Stimulated activated CD4-positive, alpha-beta T cell treated with anti-CD3 and anti-CD28 coated beads, Interleukin-4, amount 100 ng/mL, for 48 hours (primary cell): ENCODE measurements around the gene TAS2R19.

ENCODE experiments used
- DNase-seq, 2 donors: peaks; one replicate each; pipeline ENCODE4 v3.0.0-alpha.2; 2020; ENCODE audit warnings: low read depth in 2 of 2

Gene TAS2R19

DNA sequence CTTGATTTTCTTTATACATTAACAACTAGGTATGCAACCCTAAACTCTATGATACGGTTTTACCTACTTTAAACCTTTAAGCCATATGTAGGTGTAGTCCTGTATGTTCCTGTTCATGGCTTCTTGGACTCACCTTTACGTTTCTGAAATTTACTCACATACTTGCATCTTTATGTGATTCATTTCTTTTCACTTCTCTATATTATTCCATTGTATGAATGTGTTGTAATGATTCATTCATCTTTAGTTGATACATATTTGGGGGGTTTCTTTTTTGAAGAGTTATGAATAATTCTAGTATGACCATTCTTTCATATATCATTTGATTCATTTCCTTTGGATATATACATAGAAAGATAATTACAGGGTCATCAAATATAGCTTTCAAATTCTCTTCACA lies 33.3 kb downstream of the TAS2R19 start:
- no peak for DNase-seq

DNA sequence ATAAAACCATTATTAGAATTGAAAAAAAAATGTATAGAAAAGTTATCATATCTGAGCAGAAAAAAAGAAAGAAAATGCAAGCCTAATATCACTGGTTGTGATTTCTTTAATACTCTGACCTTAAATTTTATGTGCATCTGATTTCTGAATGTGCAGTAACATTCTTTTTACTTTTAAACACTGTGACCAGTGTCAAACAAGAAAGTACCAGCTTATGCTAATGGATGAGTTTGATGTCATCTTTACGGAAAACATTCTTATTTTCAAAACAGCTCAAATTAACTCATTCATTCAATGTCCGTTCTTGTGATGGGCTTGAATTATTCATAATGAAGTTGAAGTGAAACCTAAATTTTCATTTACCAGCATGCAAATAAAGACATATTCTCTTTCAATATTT lies 35.6 kb downstream of the TAS2R19 start, which contains the start of gene TAS2R50:
Gene TAS2R50, minus strand, starts transcription at position 101 of the 400 bp plus-strand sequence. Its CDS starts 52 bp downstream, at position 49.
- DNase-seq, result no peak

DNA sequence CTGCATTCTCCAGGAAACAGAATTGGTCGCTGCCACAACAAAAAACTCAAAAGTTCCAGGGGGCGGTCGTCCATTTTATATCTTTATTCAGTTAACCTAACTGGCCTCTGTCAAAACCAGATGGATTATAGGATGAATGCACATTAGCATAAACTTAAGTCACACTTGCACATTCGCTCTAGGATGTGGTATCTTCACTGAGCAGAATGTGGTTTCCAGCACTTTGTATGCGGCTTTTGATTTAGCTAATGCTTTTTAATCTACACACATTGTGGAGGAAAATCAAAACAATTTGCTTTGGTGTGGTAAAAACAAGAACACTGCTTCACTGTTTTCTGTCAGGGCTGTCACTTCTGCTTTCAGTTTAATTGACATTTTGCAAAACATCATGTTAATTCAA lies 40.2 kb downstream of the TAS2R19 start:
- DNase-seq, result no peak

DNA sequence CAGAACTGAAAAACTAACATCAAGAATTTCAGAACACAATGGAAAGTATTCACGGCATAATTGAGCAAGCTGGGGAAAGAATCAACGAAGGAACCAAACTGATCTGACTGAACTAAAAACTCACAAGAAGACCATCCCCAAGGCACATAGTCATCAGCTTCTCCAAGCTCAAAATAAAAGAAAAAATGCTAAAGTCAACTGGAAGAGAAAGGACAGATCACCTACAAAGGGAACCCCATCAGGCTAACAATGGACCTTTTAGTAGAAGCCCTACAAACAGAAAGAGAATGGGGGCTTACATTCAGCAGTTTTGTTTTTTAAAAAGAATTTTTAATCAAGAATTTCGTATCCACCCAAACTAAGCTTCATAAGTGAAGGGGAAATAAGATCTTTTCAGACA lies 47.5 kb downstream of the TAS2R19 start:
- no peak for DNase-seq
